Skeletal muscle tissue (tissue), 4 donors: Measurements from ENCODE around the gene ANKRD40. TPM values are rescaled to one million over a fixed set of nuclear protein-coding genes. Genes with fewer than 3 reads are reported as not detected.
"Not testable (repeated sequence)": the region's sequence is repeated elsewhere in the genome, so short reads cannot be mapped to it uniquely, and the experiment has no call there.

ENCODE experiments used
- H3K27ac ChIP-seq: one replicate; pipeline ENCODE4 v1.7.0; 2013; ENCODE audit warnings: mild to moderate bottlenecking, low read depth, low read length, inconsistent platforms
- H3K27me3 ChIP-seq, 3 donors: one replicate each; pipeline ENCODE4 v1.7.0; 2013; ENCODE audit warnings: low read length in 3 of 3; ENCODE audit not compliant: control insufficient read depth in 3 of 3, insufficient read depth in 3 of 3
- H3K36me3 ChIP-seq, 3 donors: one replicate each; pipeline ENCODE4 v1.7.0; 2013; ENCODE audit warnings: low read length in 3 of 3; ENCODE audit not compliant: control insufficient read depth in 3 of 3, insufficient read depth in 3 of 3
- H3K4me1 ChIP-seq, 3 donors: one replicate each; pipeline ENCODE4 v1.7.0; 2013; ENCODE audit warnings: low read length in 3 of 3, mild to moderate bottlenecking in 3 of 3; ENCODE audit not compliant: control insufficient read depth in 3 of 3, insufficient read depth in 3 of 3
- H3K4me3 ChIP-seq, 3 donors: one replicate each; pipeline ENCODE4 v1.7.0; 2013; ENCODE audit warnings: low read length in 3 of 3
- H3K9ac ChIP-seq, 3 donors: one replicate each; pipeline ENCODE4 v1.7.0; 2013; ENCODE audit warnings: low read length in 3 of 3, mild to moderate bottlenecking in 3 of 3, moderate library complexity in 2 of 3, low read depth in 1 of 3
- H3K9me3 ChIP-seq, 3 donors: one replicate each; pipeline ENCODE4 v1.7.0; 2013; ENCODE audit warnings: low read length in 3 of 3; ENCODE audit not compliant: control insufficient read depth in 3 of 3
- total RNA-seq: library from RNA; depleted of rRNA; stranded (reverse); fragments of >200 nt; gene quantifications from one replicate; pipeline ENCODE4 v1.2.3, GENCODE V29; 2014
- donor health status: Osteomylitis.

Gene ANKRD40
- total RNA-seq, 1 donor from 2014 or later = 28.7 TPM

GRCh38 chr17:50728112-50728429 lies 20.4 kb upstream of the ANKRD40 start:
- no peak overlapping the region for H3K9ac ChIP-seq
- no peaks in the 10 kb centered on the region for H3K27me3 ChIP-seq
- no peaks in the 10 kb centered on the region for H3K9me3 ChIP-seq
- H3K27ac ChIP-seq = no peak overlapping the region
- H3K4me1 ChIP-seq = peaks cover 30 to 43% (median 37%) of the 10 kb centered on the region in 3 donors
- H3K36me3 ChIP-seq = no peaks in the 10 kb centered on the region
- H3K4me3 ChIP-seq = no peak overlapping the region

- no peaks in the 10 kb centered on the region for H3K27me3 ChIP-seq
- H3K9ac ChIP-seq = peak overlapping the region in 1 of 3 donors; percentile 23
- peak overlapping the region; percentile 3 for H3K27ac ChIP-seq
- peaks cover 39 to 61% (median 49%) of the 10 kb centered on the region in 3 donors for H3K4me1 ChIP-seq
- no peaks in the 10 kb centered on the region for H3K9me3 ChIP-seq
- no peaks in the 10 kb centered on the region for H3K36me3 ChIP-seq
- H3K4me3 ChIP-seq = peak overlapping the region in 1 of 3 donors; percentile 8
These were observed 18.3 kb upstream of the ANKRD40 start for GRCh38 chr17:50725769-50726655.

- peaks cover 28 to 54% (median 51%) of the 10 kb centered on the region in 3 donors for H3K4me1 ChIP-seq
- H3K4me3 ChIP-seq, H3K9me3 ChIP-seq, H3K27me3 ChIP-seq, H3K9ac ChIP-seq, H3K36me3 ChIP-seq, H3K27ac ChIP-seq: not testable (repeated sequence)
These were observed 16.9 kb upstream of the ANKRD40 start for GRCh38 chr17:50724622-50725021.

GRCh38 chr17:50722746-50723145 lies 15.0 kb upstream of the ANKRD40 start:
- peak overlapping the region in 1 of 3 donors; percentile 24 for H3K4me3 ChIP-seq
- no peak overlapping the region for H3K9ac ChIP-seq
- H3K27me3 ChIP-seq = no peaks in the 10 kb centered on the region
- no peak overlapping the region for H3K27ac ChIP-seq
- H3K36me3 ChIP-seq = no peaks in the 10 kb centered on the region
- H3K4me1 ChIP-seq = peaks cover 26 to 50% (median 48%) of the 10 kb centered on the region in 3 donors
- no peaks in the 10 kb centered on the region for H3K9me3 ChIP-seq

- peak overlapping the region; percentile 96 to 98 (median 97) for H3K9ac ChIP-seq
- H3K27ac ChIP-seq = no peak overlapping the region
- H3K36me3 ChIP-seq = no peaks in the 10 kb centered on the region
- no peaks in the 10 kb centered on the region for H3K27me3 ChIP-seq
- H3K4me3 ChIP-seq = peak overlapping the region; percentile 83 to 93 (median 90)
- peaks cover 21 to 50% (median 40%) of the 10 kb centered on the region in 3 donors for H3K4me1 ChIP-seq
- H3K9me3 ChIP-seq = no peaks in the 10 kb centered on the region
These were observed 13.7 kb upstream of the ANKRD40 start for GRCh38 chr17:50721194-50722010.

- Histone ChIP-seq H3K36me3 (no peaks in the 10 kb centered on the region), H3K4me1 (peaks cover 14 to 40% (median 30%) of the 10 kb centered on the region in 3 donors), H3K9me3 (no peaks in the 10 kb centered on the region), H3K27ac (peak overlapping the region; percentile 97), H3K9ac (peak overlapping the region; percentile 96 to 98 (median 97)), H3K27me3 (no peaks in the 10 kb centered on the region), H3K4me3 (peak overlapping the region; percentile 83 to 93 (median 90))
These were observed 12.4 kb upstream of the ANKRD40 start for GRCh38 chr17:50719924-50720794.

- Histone ChIP-seq H3K4me1 (peaks cover 14 to 39% (median 26%) of the 10 kb centered on the region in 3 donors), H3K27ac (peak within 1 kb of the TSS; percentile 97), H3K9ac (peak within 1 kb of the TSS; percentile 96 to 98 (median 97)), H3K9me3 (no peaks in the 10 kb centered on the region), H3K4me3 (peak within 1 kb of the TSS; percentile 83 to 93 (median 90)), H3K27me3 (no peaks in the 10 kb centered on the region), H3K36me3 (no peaks in the 10 kb centered on the region)
These were observed 11.6 kb upstream of the ANKRD40 start, which contains the start of gene LUC7L3 for GRCh38 chr17:50719144-50719923. Gene LUC7L3, plus strand, starts transcription at chr17:50719603. Its CDS starts 130 bp downstream, at chr17:50719733.

- Histone ChIP-seq H3K4me3 (no peak overlapping the region), H3K27me3 (no peaks in the 10 kb centered on the region), H3K4me1 (peaks cover 3 to 5% (median 4%) of the 10 kb centered on the region in 3 donors), H3K36me3 (no peaks in the 10 kb centered on the region), H3K27ac (no peak overlapping the region), H3K9ac (no peak overlapping the region), H3K9me3 (no peaks in the 10 kb centered on the region)
These were observed 7.8 kb upstream of the ANKRD40 start for GRCh38 chr17:50715471-50715870.

GRCh38 chr17:50712641-50713040 lies 4.9 kb upstream of the ANKRD40 start:
- Histone ChIP-seq H3K4me3 (no peak overlapping the region), H3K27ac (no peak overlapping the region), H3K9ac (no peak overlapping the region), H3K9me3 (no peaks in the 10 kb centered on the region), H3K36me3 (no peaks in the 10 kb centered on the region), H3K27me3 (no peaks in the 10 kb centered on the region), H3K4me1 (peaks cover 13 to 15% (median 14%) of the 10 kb centered on the region in 3 donors)
